ENCODE results near the gene UCP2. TPM values are rescaled to one million over a fixed set of nuclear protein-coding genes. Genes with fewer than 3 reads are reported as not detected.

The UCP2 gene
- total and polyA plus RNA-seq, 2 donors (not counting 3 experiments of a cell fraction or from before 2014, with no cell fraction given): 16.5 to 24.0 TPM

GRCh38 chr11:74006743-74007304, 24.2 kb upstream of the UCP2 start:
- Histone ChIP-seq H3K9me3 (replicated peaks; ENCODE audit: control insufficient read depth, insufficient read depth, low read length) (no peaks in the 10 kb centered on the region), H3K27ac (ENCODE audit: insufficient read depth, low read depth, low read length) (no peak overlapping the region), H3K4me2 (ENCODE audit: insufficient read depth, low read length) (no peak overlapping the region), H3K4me3 (replicated peaks in 1 of 3; ENCODE audit: insufficient read depth in 1 of 3, low read depth in 1 of 3, low read length in 3 of 3) (no peak overlapping the region), H3K79me2 (ENCODE audit: control insufficient read depth, insufficient read depth, low read length) (no peaks in the 10 kb centered on the region), H3K36me3 (ENCODE audit: control insufficient read depth in 2 of 2, extremely low read depth in 1 of 2, insufficient read depth in 2 of 2, low read length in 2 of 2) (no peaks in the 10 kb centered on the region), H4K20me1 (replicated peaks; ENCODE audit: control insufficient read depth, extremely low read depth, insufficient read depth, low read length) (no peaks in the 10 kb centered on the region), H3K9me1 (replicated peaks; ENCODE audit: control insufficient read depth, extremely low read depth, insufficient read depth, low read length) (no peaks in the 10 kb centered on the region), H2AFZ (ENCODE audit: low read depth, low read length) (no peak overlapping the region), H3K9ac (replicated peaks; ENCODE audit: extremely low read depth, insufficient read depth, low read length) (no peak overlapping the region), H3K4me1 (ENCODE audit: control insufficient read depth, extremely low read depth, insufficient read depth, low read length) (no peaks in the 10 kb centered on the region), H3K27me3 (ENCODE audit: control insufficient read depth in 2 of 2, insufficient read depth in 2 of 2, low read length in 2 of 2) (no peaks in the 10 kb centered on the region)
- dilution Hi-C loops (cut with MboI; ENCODE audit: extremely low pct_ligation_motif_present, low sequenced_read_pairs): no loop called here
- CTCF ChIA-PET: interaction anchor here (0.6 kb wide), 1 partner anchor 619 kb away, joined by 3 read pairs; no protein-coding TSS in a partner anchor
- FAIRE-seq (no peak), DNase-seq (ENCODE audit: low read depth, low spot score) (no peak)
- BruUV-seq (replicated peaks): no TSS peak
- intact Hi-C loops (cut with micrococcal nuclease): no loop called here
- TF ChIP-seq MYC (IDR thresholded peaks at IDR 0.05; ENCODE audit: low read depth, low read length): no peak
- TF ChIP-seq POLR2AphosphoS5 (IDR thresholded peaks at IDR 0.05; ENCODE audit: insufficient read depth, low read depth, low read length): no peak
- TF ChIP-seq EZH2 (IDR thresholded peaks at IDR 0.05; ENCODE audit: borderline replicate concordance, low read depth, low read length, severe bottlenecking): no peak
- no peak for TF ChIP-seq CTCF (IDR thresholded peaks at IDR 0.05; ENCODE audit: extremely low read depth in 1 of 2, insufficient read depth in 1 of 2, low read depth in 1 of 2, low read length in 2 of 2)
- TF ChIP-seq GATA2 (IDR thresholded peaks at IDR 0.05; ENCODE audit: insufficient read depth, insufficient read length, low read depth, low read length): no peak
- no peak for TF ChIP-seq JUN (IDR thresholded peaks at IDR 0.05; ENCODE audit: borderline replicate concordance, insufficient read depth, insufficient read length, low read depth)
- no peak for TF ChIP-seq MAX (IDR thresholded peaks at IDR 0.05; ENCODE audit: insufficient read depth, insufficient read length)
- no peak for TF ChIP-seq POLR2A (IDR thresholded peaks at IDR 0.05; ENCODE audit: low read depth, low read length)
- no peak for TF ChIP-seq FOS (IDR thresholded peaks at IDR 0.05; ENCODE audit: borderline replicate concordance, insufficient read depth, low read length)
- POLR2A ChIA-PET: no interaction called here
